Caki2 (cell line): ENCODE results near the gene HOXC13. TPM values are rescaled to one million over a fixed set of nuclear protein-coding genes. Genes with fewer than 3 reads are reported as not detected.

Experiments
- DNase-seq: peaks from one replicate; pipeline ENCODE4 v3.0.0-alpha.2; 2015; ENCODE audit warnings: low read depth
- in situ Hi-C: cut with HindIII; loops from 2 replicates; pipeline ENCODE4 v1.10.0; 2016; ENCODE audit warnings: low sequenced_read_pairs, low pct_unique_long_range_greater_than_20kb, mixed read lengths
- total RNA-seq: library from RNA; depleted of rRNA; stranded (reverse); fragments of >200 nt; shearing (Covaris generic); gene quantifications from 2 replicates; pipeline ENCODE4 v1.2.3, GENCODE V29; 2014; ENCODE audit warnings: low replicate concordance

The HOXC13 gene
- total RNA-seq, 1 experiment from 2014 or later: 0.24 TPM

GRCh38 chr12:53965281-53966084, 26.9 kb downstream of the HOXC13 start:
- in situ Hi-C loops: no loop called here
- DNase-seq: no peak

- DNase-seq: no peak
- in situ Hi-C loops: no loop called here
Observed at GRCh38 chr12:53966085-53966384, 27.4 kb downstream of the HOXC13 start.

- in situ Hi-C loops: no loop called here
- DNase-seq: no peak
Observed at GRCh38 chr12:53966385-53967133, 27.9 kb downstream of the HOXC13 start.

- in situ Hi-C loops: no loop called here
- DNase-seq: no peak
Observed at GRCh38 chr12:53967421-53967925, 28.8 kb downstream of the HOXC13 start.

- in situ Hi-C loops: no loop called here
- no peak for DNase-seq
Observed at GRCh38 chr12:53968214-53969127, 29.8 kb downstream of the HOXC13 start.

GRCh38 chr12:53969588-53970259, 31.1 kb downstream of the HOXC13 start:
- in situ Hi-C loops: no loop called here
- no peak for DNase-seq

GRCh38 chr12:53970451-53970850, 31.8 kb downstream of the HOXC13 start:
- DNase-seq: no peak

GRCh38 chr12:53971129-53971528, 32.5 kb downstream of the HOXC13 start:
- DNase-seq: no peak
- in situ Hi-C loops: no loop called here

More at GRCh38 chr12:53970451-53970850, 31.8 kb downstream of the HOXC13 start:
- in situ Hi-C loops: no loop called here

- DNase-seq: no peak
- in situ Hi-C loops: no loop called here
Observed at GRCh38 chr12:53971686-53972085, 33.1 kb downstream of the HOXC13 start.

- in situ Hi-C loops: no loop called here
- no peak for DNase-seq
Observed at GRCh38 chr12:53972152-53972702, 33.6 kb downstream of the HOXC13 start.

GRCh38 chr12:53972722-53973235, 34.1 kb downstream of the HOXC13 start, which contains the start of gene HOXC11:
TSS of gene HOXC11 (plus strand) at chr12:53973126. CDS start at chr12:53973242, 116 bp downstream.
- no peak for DNase-seq
- in situ Hi-C loops: no loop called here

GRCh38 chr12:53973236-53974042, 34.8 kb downstream of the HOXC13 start:
- no peak for DNase-seq
- in situ Hi-C loops: no loop called here

- DNase-seq: no peak
- in situ Hi-C loops: no loop called here
Observed at GRCh38 chr12:53974084-53975063, 35.7 kb downstream of the HOXC13 start, which contains the start of gene HOTAIR. TSS of gene HOTAIR (minus strand) at chr12:53974954.

- DNase-seq: no peak
- in situ Hi-C loops: no loop called here
Observed at GRCh38 chr12:53975064-53975471, 36.4 kb downstream of the HOXC13 start.

GRCh38 chr12:53975479-53976152, 37.0 kb downstream of the HOXC13 start:
- DNase-seq: no peak
- in situ Hi-C loops: no loop called here
